Glutamatergic neuron (in vitro differentiated cells): ENCODE measurements around the gene EEF2K. TPM values are rescaled to one million over a fixed set of nuclear protein-coding genes. Genes with fewer than 3 reads are reported as not detected.

Experiments used
- DNase-seq: peaks from one replicate; pipeline ENCODE4 v3.0.0; 2022
- H3K27ac Mint-ChIP-seq: one replicate; pipeline ENCODE4 v1.8.0; 2020; ENCODE audit warnings: mild to moderate bottlenecking, mixed read lengths, inconsistent platforms; ENCODE audit not compliant: unreplicated experiment
- H3K27me3 Mint-ChIP-seq: one replicate; pipeline ENCODE4 v1.8.0; 2020; ENCODE audit warnings: mild to moderate bottlenecking, moderate library complexity, mixed read lengths, inconsistent platforms; ENCODE audit not compliant: unreplicated experiment
- H3K36me3 Mint-ChIP-seq: one replicate; pipeline ENCODE4 v1.8.0; 2020; ENCODE audit warnings: mild to moderate bottlenecking, mixed read lengths, inconsistent platforms; ENCODE audit not compliant: unreplicated experiment
- H3K4me1 Mint-ChIP-seq: one replicate; pipeline ENCODE4 v1.8.0; 2020; ENCODE audit warnings: mild to moderate bottlenecking, low read depth, mixed read lengths, inconsistent platforms; ENCODE audit not compliant: unreplicated experiment
- H3K4me3 Mint-ChIP-seq: one replicate; pipeline ENCODE4 v1.8.0; 2020; ENCODE audit warnings: mild to moderate bottlenecking, mixed read lengths, inconsistent platforms; ENCODE audit not compliant: unreplicated experiment
- H3K9me3 Mint-ChIP-seq: one replicate; pipeline ENCODE4 v1.8.0; 2020; ENCODE audit warnings: mild to moderate bottlenecking, moderate library complexity, mixed read lengths, inconsistent platforms; ENCODE audit not compliant: unreplicated experiment
- total RNA-seq: library from RNA; stranded (reverse); fragmentation: NEBNext Ultra II Directional; extraction: Animal tissue kit (Norgen Biotek cat#: 25700); gene quantifications from one replicate; pipeline ENCODE4 v1.2.1, GENCODE V29; 2021; ENCODE audit not compliant: unreplicated experiment
- TF ChIP-seq, protein P1 (sequence below): fragments of 200-600 bp; sonication (generic); IDR thresholded peaks from one replicate; pipeline ENCODE4 v1.5.0; 2021; ENCODE audit not compliant: partially characterized antibody, unreplicated experiment

Gene EEF2K
- total RNA-seq, 1 donor from 2014 or later = 40.2 TPM

DNA sequence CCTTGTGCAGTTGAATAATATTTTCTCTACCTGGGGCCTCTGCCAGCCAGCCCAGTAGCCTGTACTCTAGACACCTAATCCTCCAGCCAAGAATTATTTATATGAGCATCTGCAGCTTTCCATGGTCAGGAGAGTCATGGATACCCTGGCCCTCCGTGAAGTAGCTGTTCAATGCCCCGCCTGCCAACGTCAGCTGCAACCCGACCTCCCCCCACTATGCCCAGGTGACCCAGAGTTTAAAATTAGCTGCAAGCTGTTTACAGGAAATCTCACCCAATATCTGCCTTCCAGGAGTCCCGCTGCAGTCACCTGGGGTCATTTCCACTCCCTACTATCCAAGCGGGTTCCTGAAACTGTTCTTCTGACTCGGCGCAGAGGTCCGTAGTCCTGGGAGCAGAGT, 31.4 kb upstream of the EEF2K start:
- no peak overlapping the region for H3K4me3 Mint-ChIP-seq
- H3K36me3 Mint-ChIP-seq = no peaks in the 10 kb centered on the region
- H3K4me1 Mint-ChIP-seq = no peaks in the 10 kb centered on the region
- H3K9me3 Mint-ChIP-seq = peaks cover 3% of the 10 kb centered on the region
- H3K27me3 Mint-ChIP-seq = peaks cover 3% of the 10 kb centered on the region
- H3K27ac Mint-ChIP-seq = no peak overlapping the region
- TF ChIP-seq, protein P1, sequence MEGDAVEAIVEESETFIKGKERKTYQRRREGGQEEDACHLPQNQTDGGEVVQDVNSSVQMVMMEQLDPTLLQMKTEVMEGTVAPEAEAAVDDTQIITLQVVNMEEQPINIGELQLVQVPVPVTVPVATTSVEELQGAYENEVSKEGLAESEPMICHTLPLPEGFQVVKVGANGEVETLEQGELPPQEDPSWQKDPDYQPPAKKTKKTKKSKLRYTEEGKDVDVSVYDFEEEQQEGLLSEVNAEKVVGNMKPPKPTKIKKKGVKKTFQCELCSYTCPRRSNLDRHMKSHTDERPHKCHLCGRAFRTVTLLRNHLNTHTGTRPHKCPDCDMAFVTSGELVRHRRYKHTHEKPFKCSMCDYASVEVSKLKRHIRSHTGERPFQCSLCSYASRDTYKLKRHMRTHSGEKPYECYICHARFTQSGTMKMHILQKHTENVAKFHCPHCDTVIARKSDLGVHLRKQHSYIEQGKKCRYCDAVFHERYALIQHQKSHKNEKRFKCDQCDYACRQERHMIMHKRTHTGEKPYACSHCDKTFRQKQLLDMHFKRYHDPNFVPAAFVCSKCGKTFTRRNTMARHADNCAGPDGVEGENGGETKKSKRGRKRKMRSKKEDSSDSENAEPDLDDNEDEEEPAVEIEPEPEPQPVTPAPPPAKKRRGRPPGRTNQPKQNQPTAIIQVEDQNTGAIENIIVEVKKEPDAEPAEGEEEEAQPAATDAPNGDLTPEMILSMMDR = no peak
- no peak for DNase-seq

DNA sequence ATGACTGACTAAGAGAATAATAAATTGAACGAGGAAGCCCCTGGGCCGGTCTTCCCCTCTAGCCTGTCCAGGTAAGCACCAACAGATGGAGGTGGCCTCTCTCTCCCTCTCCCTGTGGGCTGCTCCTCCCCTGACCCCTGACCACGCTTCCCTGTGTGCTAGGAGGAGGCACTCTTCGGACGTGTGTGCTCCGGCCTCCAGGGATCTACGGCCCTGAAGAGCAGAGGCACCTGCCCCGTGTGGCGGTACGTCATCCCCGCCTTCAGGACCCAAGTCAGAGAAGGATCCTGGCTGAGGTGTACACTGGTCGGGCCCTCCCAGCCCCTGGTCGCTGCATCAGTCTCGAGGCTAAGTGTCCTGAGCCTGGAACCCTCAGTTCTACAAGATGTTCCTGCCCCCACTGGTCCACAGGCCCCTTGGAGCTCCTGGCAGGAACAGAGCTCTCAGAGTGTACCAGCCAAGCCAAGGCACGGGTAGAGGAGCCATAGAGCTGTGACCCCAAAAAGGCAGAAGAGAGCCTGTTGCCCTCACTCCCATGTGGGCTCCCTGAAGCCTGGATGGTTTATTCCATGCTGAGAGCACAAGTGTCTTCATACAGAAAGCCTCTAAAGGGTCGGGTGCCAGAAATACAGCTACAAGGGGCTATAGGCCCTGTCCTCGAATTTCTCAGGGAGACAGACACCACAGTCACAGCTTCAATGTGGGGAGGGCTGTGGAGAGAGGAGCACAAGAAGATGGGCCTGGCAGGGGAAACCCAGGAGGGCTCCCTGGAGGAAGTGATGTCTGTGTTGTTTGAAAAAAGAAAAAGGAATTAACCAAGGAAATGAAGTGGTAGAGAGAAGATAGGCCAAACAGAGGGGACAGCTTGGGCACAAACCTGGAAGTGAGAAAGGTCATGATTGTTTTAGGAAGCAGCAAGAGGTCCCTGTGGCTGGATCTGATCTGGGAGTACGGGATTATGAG, 27.8 kb upstream of the EEF2K start:
- Mint-ChIP-seq H3K4me1 (no peaks in the 10 kb centered on the region), H3K4me3 (no peak overlapping the region), H3K27me3 (peaks cover 5% of the 10 kb centered on the region), H3K9me3 (peaks cover 3% of the 10 kb centered on the region), H3K36me3 (no peaks in the 10 kb centered on the region), H3K27ac (no peak overlapping the region)
- DNase-seq = no peak
- TF ChIP-seq, protein P1 = no peak

DNA sequence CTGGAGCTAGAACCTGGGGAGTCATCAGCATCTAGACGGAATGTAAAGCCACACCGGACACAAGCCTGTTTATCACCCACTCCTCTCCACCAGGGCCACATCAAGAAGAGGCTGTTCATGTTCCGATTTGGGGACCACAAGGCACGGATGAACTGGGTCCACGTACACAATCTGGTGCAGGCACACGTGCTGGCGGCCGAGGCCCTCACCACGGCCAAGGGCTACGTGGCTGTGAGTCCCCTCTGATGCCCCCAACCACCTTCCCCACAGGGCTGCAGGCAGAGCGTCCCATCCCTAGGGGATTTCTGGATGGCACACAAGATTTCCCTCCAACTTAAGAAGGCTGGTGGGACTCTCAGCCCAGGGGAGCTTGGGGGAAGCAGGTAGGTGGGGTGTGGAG, 24.7 kb upstream of the EEF2K start:
- H3K36me3 Mint-ChIP-seq = no peaks in the 10 kb centered on the region
- peaks cover 5% of the 10 kb centered on the region for H3K27me3 Mint-ChIP-seq
- no peak for DNase-seq
- no peak overlapping the region for H3K27ac Mint-ChIP-seq
- H3K4me3 Mint-ChIP-seq = no peak overlapping the region
- TF ChIP-seq, protein P1 = no peak
- H3K4me1 Mint-ChIP-seq = no peaks in the 10 kb centered on the region
- H3K9me3 Mint-ChIP-seq = peaks cover 3% of the 10 kb centered on the region

DNA sequence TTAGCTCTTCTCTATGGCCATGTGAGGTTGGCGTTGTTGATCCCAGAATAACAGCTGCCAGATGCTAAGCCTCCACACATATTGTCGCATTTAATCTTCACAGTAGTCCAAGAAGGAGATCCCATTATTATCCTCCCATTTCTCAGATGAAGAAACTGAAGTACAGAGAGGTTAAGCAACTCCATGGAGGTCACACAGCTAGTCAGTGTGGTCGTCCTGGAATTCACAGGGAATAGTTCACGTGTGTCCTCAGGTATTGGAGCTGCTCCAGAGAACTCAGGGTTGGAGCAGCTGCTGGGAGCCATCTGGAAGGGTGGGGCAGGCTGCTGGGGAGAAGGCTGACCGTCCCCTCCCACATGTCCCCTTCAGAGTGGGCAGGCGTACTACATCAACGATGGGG, 24.2 kb upstream of the EEF2K start:
- no peaks in the 10 kb centered on the region for H3K4me1 Mint-ChIP-seq
- H3K36me3 Mint-ChIP-seq = no peaks in the 10 kb centered on the region
- DNase-seq = no peak
- peaks cover 3% of the 10 kb centered on the region for H3K9me3 Mint-ChIP-seq
- no peak overlapping the region for H3K4me3 Mint-ChIP-seq
- TF ChIP-seq, protein P1 = no peak
- H3K27me3 Mint-ChIP-seq = peaks cover 5% of the 10 kb centered on the region
- no peak overlapping the region for H3K27ac Mint-ChIP-seq

DNA sequence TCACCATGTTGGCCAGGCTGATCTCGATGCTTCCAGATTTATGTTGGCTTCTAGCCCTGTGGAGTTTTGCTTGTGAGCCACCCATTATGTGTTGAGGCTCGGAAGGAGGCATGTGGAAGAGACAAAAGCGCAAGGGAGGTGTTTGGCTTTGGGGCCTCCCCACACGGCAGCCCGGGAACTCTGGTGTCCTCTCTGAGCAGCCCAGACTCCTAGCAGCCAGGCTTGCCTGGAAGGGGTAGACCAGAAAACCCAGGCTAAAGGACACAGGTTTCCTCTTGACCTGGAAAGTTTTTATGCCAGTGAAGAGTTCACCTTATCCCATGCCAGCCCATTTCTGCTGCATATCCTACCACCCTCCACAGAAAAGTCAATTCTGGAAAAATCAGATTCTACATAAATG, 22.7 kb upstream of the EEF2K start:
- no peak for DNase-seq
- Mint-ChIP-seq H3K4me3 (no peak overlapping the region), H3K27me3 (peaks cover 5% of the 10 kb centered on the region), H3K36me3 (no peaks in the 10 kb centered on the region), H3K4me1 (no peaks in the 10 kb centered on the region), H3K27ac (no peak overlapping the region), H3K9me3 (peaks cover 2% of the 10 kb centered on the region)
- TF ChIP-seq, protein P1 = no peak
